ENCODE data around the gene SP2. TPM values are rescaled to one million over a fixed set of nuclear protein-coding genes. Genes with fewer than 3 reads are reported as not detected.
"Not testable (repeated sequence)": the region's sequence is repeated elsewhere in the genome, so short reads cannot be mapped to it uniquely, and the experiment has no call there.

The SP2 gene
- polyA plus RNA-seq, 1 experiment, result 5.9 TPM

- Histone ChIP-seq H3K4me3 (ENCODE audit: low read depth, low read length) (no peak overlapping the region), H3K27me3 (ENCODE audit: control insufficient read depth, insufficient read depth, low read length) (no peaks in the 10 kb centered on the region), H3K36me3 (ENCODE audit: control insufficient read depth, insufficient read depth, low read length) (peaks cover 13% of the 10 kb centered on the region)
- no peak for DNase-seq (ENCODE audit: low read depth)
- ChIA-PET POLR2A (no interaction called here), CTCF (interaction anchor here (1.0 to 3.6 kb wide), 4 partner anchors 18 to 33 kb away, joined by 3 to 16 read pairs (median 4); no protein-coding TSS in a partner anchor)
- TF ChIP-seq CTCF (IDR thresholded peaks at IDR 0.05; ENCODE audit: insufficient read depth, low read depth, low read length), result no peak
Measured at GRCh38 chr17:47928415-47928814, 32.4 kb downstream of the SP2 start.

GRCh38 chr17:47929218-47930000 lies 33.4 kb downstream of the SP2 start:
- H3K36me3 ChIP-seq (ENCODE audit: control insufficient read depth, insufficient read depth, low read length), result peaks cover 12% of the 10 kb centered on the region
- H3K27me3 ChIP-seq (ENCODE audit: control insufficient read depth, insufficient read depth, low read length), result no peaks in the 10 kb centered on the region
- no peak for TF ChIP-seq CTCF (IDR thresholded peaks at IDR 0.05; ENCODE audit: insufficient read depth, low read depth, low read length)
- ChIA-PET POLR2A (no interaction called here), CTCF (interaction anchor here (1.0 to 3.6 kb wide), 5 partner anchors 11 to 43 kb away, joined by 3 to 16 read pairs (median 4); no protein-coding TSS in a partner anchor)
- no peak for DNase-seq (ENCODE audit: low read depth)
- H3K4me3 ChIP-seq (ENCODE audit: low read depth, low read length), result no peak overlapping the region

GRCh38 chr17:47931848-47932247 lies 35.8 kb downstream of the SP2 start:
- H3K36me3 ChIP-seq (ENCODE audit: control insufficient read depth, insufficient read depth, low read length), result peaks cover 6% of the 10 kb centered on the region
- DNase-seq (ENCODE audit: low read depth), result no peak
- TF ChIP-seq CTCF (IDR thresholded peaks at IDR 0.05; ENCODE audit: insufficient read depth, low read depth, low read length), result no peak
- H3K27me3 ChIP-seq (ENCODE audit: control insufficient read depth, insufficient read depth, low read length), result no peaks in the 10 kb centered on the region
- CTCF ChIA-PET, result interaction anchor here (3.6 kb wide), 1 partner anchor 17 kb away, joined by 16 read pairs; no protein-coding TSS in a partner anchor
- no peak overlapping the region for H3K4me3 ChIP-seq (ENCODE audit: low read depth, low read length)
- POLR2A ChIA-PET, result interaction anchor here (0.7 kb wide), 1 partner anchor 37 kb away, joined by 3 read pairs; no protein-coding TSS in a partner anchor

GRCh38 chr17:47934856-47935255 lies 38.8 kb downstream of the SP2 start:
- DNase-seq (ENCODE audit: low read depth), result no peak
- no peak overlapping the region for H3K4me3 ChIP-seq (ENCODE audit: low read depth, low read length)
- POLR2A ChIA-PET, result no interaction called here
- CTCF ChIA-PET, result interaction anchor here (0.9 to 7.8 kb wide), 2 partner anchors 14 to 45 kb away, joined by 4 to 58 read pairs; no protein-coding TSS in a partner anchor
- TF ChIP-seq CTCF (IDR thresholded peaks at IDR 0.05; ENCODE audit: insufficient read depth, low read depth, low read length), result no peak
- H3K36me3 ChIP-seq (ENCODE audit: control insufficient read depth, insufficient read depth, low read length), result peaks cover 1% of the 10 kb centered on the region; the same call in 1 of the 2 replicates
- no peaks in the 10 kb centered on the region for H3K27me3 ChIP-seq (ENCODE audit: control insufficient read depth, insufficient read depth, low read length)

GRCh38 chr17:47935468-47935867 lies 39.4 kb downstream of the SP2 start:
- H3K4me3 ChIP-seq (ENCODE audit: low read depth, low read length); DNase-seq (ENCODE audit: low read depth); H3K36me3 ChIP-seq (ENCODE audit: control insufficient read depth, insufficient read depth, low read length); H3K27me3 ChIP-seq (ENCODE audit: control insufficient read depth, insufficient read depth, low read length): not testable (repeated sequence)
- ChIA-PET POLR2A (interaction anchor here (1.0 kb wide), 1 partner anchor 35 kb away, joined by 5 read pairs; the partner anchor contains the start of gene CDK5RAP3), CTCF (interaction anchor here (0.9 to 7.8 kb wide), 3 partner anchors 14 to 45 kb away, joined by 3 to 58 read pairs (median 4); partner anchors contain the start of gene CDK5RAP3)

Measured in BJ (cell line).